Right lobe of liver (tissue), 6 donors: ENCODE measurements around the gene FTSJ1. TPM values are rescaled to one million over a fixed set of nuclear protein-coding genes. Genes with fewer than 3 reads are reported as not detected.

Experiments
- ATAC-seq, 4 donors: fragments of 200-7000 bp; cut with Tn5 transposase; one replicate each; pipeline ENCODE4 v1.9.1; 2020; ENCODE audit warnings: mild to moderate bottlenecking in 4 of 4, moderate library complexity in 4 of 4
- DNase-seq, 3 donors: peaks; one replicate each; pipeline ENCODE4 v3.0.0-alpha.2; 2020
- H3K27ac ChIP-seq, 3 donors: fragments of 200-600 bp; one replicate each; pipeline ENCODE4 v1.8.0; 2022
- H3K27me3 ChIP-seq, 2 donors: fragments of 200-600 bp; one replicate each; pipeline ENCODE4 v1.8.0; 2022
- H3K36me3 ChIP-seq, 4 donors: fragments of 200-600 bp; sonication (generic) in 1 of 4; one replicate each; pipeline versions ENCODE4 v1.5.1 to v1.8.0; 2017 to 2022; ENCODE audit warnings: control low read depth in 1 of 4
- H3K4me1 ChIP-seq, 4 donors: fragments of 200-600 bp; sonication (generic) in 1 of 4; one replicate each; pipeline versions ENCODE4 v1.5.1 to v1.8.0; 2017 to 2022; ENCODE audit warnings: control low read depth in 1 of 4
- H3K4me3 ChIP-seq, 3 donors: fragments of 200-600 bp; one replicate each; pipeline ENCODE4 v1.8.0; 2022
- H3K9me3 ChIP-seq, 4 donors: fragments of 200-600 bp; sonication (generic) in 1 of 4; one replicate each; pipeline versions ENCODE4 v1.5.1 to v1.8.0; 2017 to 2022; ENCODE audit warnings: control low read depth in 1 of 4
- POLR2A ChIP-seq: fragments of 450-650 bp; IDR thresholded peaks from one replicate; pipeline ENCODE4 v1.6.1; 2017; ENCODE audit warnings: antibody characterized with exemption, mild to moderate bottlenecking
- WGBS: methylation state at CpG from one replicate; pipeline ENCODE4 v1.1.6; 2018; ENCODE audit warnings: low coverage, low lambda C conversion rate; ENCODE audit not compliant: insufficient coverage; ENCODE audit errors: missing lambda C conversion rate; 5-methylcytosine and 5-hydroxymethylcytosine counted together
- intact Hi-C, 2 donors: fragments of 100-400 bp; cut with DNase I; formaldehyde crosslinking; loops; one replicate each; pipeline versions ENCODE4 v1.11.2 to v1.14.1; 2022
- total RNA-seq, 6 experiments: library from RNA; depleted of rRNA in 2 of 6; stranded (reverse); fragments of >200 nt in 2 of 6; fragmentation: NEBNext Ultra II Directional in 3 of 6; extraction: Animal tissue kit (Norgen Biotek cat#: 25700) in 3 of 6; gene quantifications; one replicate each; pipeline versions ENCODE4 v1.1.0 to v1.2.4, GENCODE V29; 2016 to 2023
- TF ChIP-seq, protein P1 (sequence below), 4 donors: fragments of 200-600 bp in 3 of 4; fragments of 450-650 bp in 1 of 4; IDR thresholded peaks; one replicate each; pipeline versions ENCODE4 v1.5.1 to v1.8.0; 2016 to 2022; ENCODE audit warnings: antibody characterized with exemption in 4 of 4, mild to moderate bottlenecking in 2 of 4
- donor health status: DM: no; HTN: yes; CAD: no.
- donor health status: DM: no; HTN: no; CAD: no.
- donor health status: DM: no; HTN: no; CAD: no.
- donor health status: DM: no; HTN: yes; CAD: no.
- donor health status: DM: no; HTN: yes; CAD: no.

Gene FTSJ1
- total RNA-seq, 6 experiments from 2014 or later = 9.9 to 30.4 (median 12.5) TPM

- Histone ChIP-seq H3K36me3 (no peaks in the 10 kb centered on the region), H3K4me3 (no peak overlapping the region), H3K27ac (no peak overlapping the region), H3K9me3 (no peaks in the 10 kb centered on the region), H3K4me1 (no peaks in the 10 kb centered on the region), H3K27me3 (peaks cover 0 to 6% of the 10 kb centered on the region in 2 donors)
- intact Hi-C loops = no loop called here
- DNase-seq = no peak
- TF ChIP-seq POLR2A = no peak
- TF ChIP-seq, protein P1, sequence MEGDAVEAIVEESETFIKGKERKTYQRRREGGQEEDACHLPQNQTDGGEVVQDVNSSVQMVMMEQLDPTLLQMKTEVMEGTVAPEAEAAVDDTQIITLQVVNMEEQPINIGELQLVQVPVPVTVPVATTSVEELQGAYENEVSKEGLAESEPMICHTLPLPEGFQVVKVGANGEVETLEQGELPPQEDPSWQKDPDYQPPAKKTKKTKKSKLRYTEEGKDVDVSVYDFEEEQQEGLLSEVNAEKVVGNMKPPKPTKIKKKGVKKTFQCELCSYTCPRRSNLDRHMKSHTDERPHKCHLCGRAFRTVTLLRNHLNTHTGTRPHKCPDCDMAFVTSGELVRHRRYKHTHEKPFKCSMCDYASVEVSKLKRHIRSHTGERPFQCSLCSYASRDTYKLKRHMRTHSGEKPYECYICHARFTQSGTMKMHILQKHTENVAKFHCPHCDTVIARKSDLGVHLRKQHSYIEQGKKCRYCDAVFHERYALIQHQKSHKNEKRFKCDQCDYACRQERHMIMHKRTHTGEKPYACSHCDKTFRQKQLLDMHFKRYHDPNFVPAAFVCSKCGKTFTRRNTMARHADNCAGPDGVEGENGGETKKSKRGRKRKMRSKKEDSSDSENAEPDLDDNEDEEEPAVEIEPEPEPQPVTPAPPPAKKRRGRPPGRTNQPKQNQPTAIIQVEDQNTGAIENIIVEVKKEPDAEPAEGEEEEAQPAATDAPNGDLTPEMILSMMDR (IDR thresholded peaks at IDR 0.05) = no peak
- no peak for ATAC-seq
These were observed 25.9 kb upstream of the FTSJ1 start for GRCh38 chrX:48450076-48450475.

DNA sequence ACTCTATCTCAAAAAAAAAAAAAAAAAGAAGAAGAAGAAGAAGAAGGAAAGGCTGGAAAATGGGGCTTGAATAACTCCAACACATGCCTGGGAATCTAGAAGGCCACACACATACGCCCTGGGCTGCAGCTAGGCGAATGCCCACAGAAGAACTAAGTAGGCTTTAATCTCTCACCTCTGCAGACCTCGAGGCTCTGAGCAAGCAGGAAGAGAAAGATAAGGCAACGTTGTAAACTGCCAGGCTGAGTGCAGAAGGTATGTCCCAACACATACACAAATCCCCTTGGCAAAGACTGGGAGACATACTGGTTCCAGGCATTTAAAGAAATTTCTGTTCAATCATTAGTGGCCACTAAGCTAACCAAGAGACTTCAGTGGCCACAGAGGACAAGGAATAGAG lies 24.3 kb upstream of the FTSJ1 start:
- H3K9me3 ChIP-seq = no peaks in the 10 kb centered on the region
- ATAC-seq = no peak
- no peak for DNase-seq
- WGBS = 46% methylated on average over 4 of the region's 4 CpGs
- intact Hi-C loops = no loop called here
- no peaks in the 10 kb centered on the region for H3K4me1 ChIP-seq
- no peak for TF ChIP-seq POLR2A
- TF ChIP-seq, protein P1 (IDR thresholded peaks at IDR 0.05) = no peak
- H3K4me3 ChIP-seq = no peak overlapping the region
- H3K27ac ChIP-seq = no peak overlapping the region
- no peaks in the 10 kb centered on the region for H3K36me3 ChIP-seq
- H3K27me3 ChIP-seq = peaks cover 0 to 6% of the 10 kb centered on the region in 2 donors

- Histone ChIP-seq H3K27ac (no peak overlapping the region), H3K4me1 (no peaks in the 10 kb centered on the region), H3K27me3 (peaks cover 0 to 6% of the 10 kb centered on the region in 2 donors), H3K9me3 (no peaks in the 10 kb centered on the region), H3K36me3 (no peaks in the 10 kb centered on the region), H3K4me3 (no peak overlapping the region)
- no peak for ATAC-seq
- no peak for DNase-seq
- intact Hi-C loops = no loop called here
- no peak for TF ChIP-seq POLR2A
- TF ChIP-seq, protein P1 (IDR thresholded peaks at IDR 0.05) = no peak
- WGBS = 72% methylated on average over 5 of the region's 6 CpGs
These were observed 19.2 kb upstream of the FTSJ1 start for GRCh38 chrX:48456628-48457331.

- 86% methylated on average over 2 of the region's 6 CpGs for WGBS
- H3K36me3 ChIP-seq = no peaks in the 10 kb centered on the region
- ATAC-seq (peak; percentile 54 to 71 (median 66)), DNase-seq (peak in 2 of 3 donors; percentile 37 to 57)
- H3K27ac ChIP-seq = no peak overlapping the region
- TF ChIP-seq POLR2A = no peak
- TF ChIP-seq, protein P1 (IDR thresholded peaks at IDR 0.05) = no peak
- no peaks in the 10 kb centered on the region for H3K27me3 ChIP-seq
- H3K4me1 ChIP-seq = no peaks in the 10 kb centered on the region
- no peaks in the 10 kb centered on the region for H3K9me3 ChIP-seq
- no peak overlapping the region for H3K4me3 ChIP-seq
- intact Hi-C loops = no loop called here
These were observed 17.3 kb upstream of the FTSJ1 start for GRCh38 chrX:48458711-48459110.
